ENCODE data around the gene DGKZ. TPM values are rescaled to one million over a fixed set of nuclear protein-coding genes. Genes with fewer than 3 reads are reported as not detected.

DGKZ gene
- polyA plus RNA-seq, 4 donors, result 31.1 to 41.5 (median 36.7) TPM

GRCh38 chr11:46379482-46380293, 32.4 kb downstream of the DGKZ start:
- DNase-seq (ENCODE audit: low read depth in 4 of 4, low spot score in 3 of 4), result peak in 1 of 4 donors; percentile 69

- DNase-seq (ENCODE audit: low read depth in 4 of 4, low spot score in 3 of 4), result no peak
These were observed 33.2 kb downstream of the DGKZ start for GRCh38 chr11:46380340-46381047.

- no peak for DNase-seq (ENCODE audit: low read depth in 4 of 4, low spot score in 3 of 4)
These were observed 34.0 kb downstream of the DGKZ start, which contains the start of gene MDK for GRCh38 chr11:46381048-46381818. Gene MDK, plus strand, starts transcription at chr11:46381669. Its CDS starts 389 bp downstream, at chr11:46382058.

DNA sequence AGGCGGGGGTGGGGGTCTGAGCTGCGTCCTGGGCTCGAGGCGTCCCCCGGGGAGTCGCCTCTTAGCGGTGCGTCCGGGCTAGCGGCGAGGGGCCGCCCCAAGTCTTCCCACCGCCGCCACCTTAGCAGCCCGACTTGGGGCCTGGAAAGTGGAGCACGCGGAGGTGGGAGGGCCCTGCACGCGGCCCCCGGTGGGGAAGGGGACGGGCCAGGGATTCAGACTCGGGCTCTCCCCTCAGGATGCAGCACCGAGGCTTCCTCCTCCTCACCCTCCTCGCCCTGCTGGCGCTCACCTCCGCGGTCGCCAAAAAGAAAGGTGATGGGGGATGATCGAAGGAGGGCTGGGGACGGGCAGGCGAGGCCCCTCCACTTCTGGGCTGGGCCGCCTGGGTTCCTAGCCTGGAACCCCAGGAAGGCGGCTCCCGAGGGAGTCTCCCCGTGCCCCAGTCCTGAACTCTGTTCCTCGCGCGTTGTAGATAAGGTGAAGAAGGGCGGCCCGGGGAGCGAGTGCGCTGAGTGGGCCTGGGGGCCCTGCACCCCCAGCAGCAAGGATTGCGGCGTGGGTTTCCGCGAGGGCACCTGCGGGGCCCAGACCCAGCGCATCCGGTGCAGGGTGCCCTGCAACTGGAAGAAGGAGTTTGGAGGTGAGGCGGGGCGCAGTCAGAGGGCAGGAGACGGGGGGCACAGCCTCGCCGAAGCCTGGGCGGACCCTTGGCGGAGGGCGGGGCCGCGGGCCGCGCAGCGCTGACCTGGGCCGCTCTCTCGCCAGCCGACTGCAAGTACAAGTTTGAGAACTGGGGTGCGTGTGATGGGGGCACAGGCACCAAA, 34.8 kb downstream of the DGKZ start:
- DNase-seq (ENCODE audit: low read depth in 4 of 4, low spot score in 3 of 4), result no peak

GRCh38 chr11:46382646-46383403, 35.6 kb downstream of the DGKZ start:
- no peak for DNase-seq (ENCODE audit: low read depth in 4 of 4, low spot score in 3 of 4)

GRCh38 chr11:46383404-46383758, 36.1 kb downstream of the DGKZ start:
- DNase-seq (ENCODE audit: low read depth in 4 of 4, low spot score in 3 of 4), result no peak

DNA sequence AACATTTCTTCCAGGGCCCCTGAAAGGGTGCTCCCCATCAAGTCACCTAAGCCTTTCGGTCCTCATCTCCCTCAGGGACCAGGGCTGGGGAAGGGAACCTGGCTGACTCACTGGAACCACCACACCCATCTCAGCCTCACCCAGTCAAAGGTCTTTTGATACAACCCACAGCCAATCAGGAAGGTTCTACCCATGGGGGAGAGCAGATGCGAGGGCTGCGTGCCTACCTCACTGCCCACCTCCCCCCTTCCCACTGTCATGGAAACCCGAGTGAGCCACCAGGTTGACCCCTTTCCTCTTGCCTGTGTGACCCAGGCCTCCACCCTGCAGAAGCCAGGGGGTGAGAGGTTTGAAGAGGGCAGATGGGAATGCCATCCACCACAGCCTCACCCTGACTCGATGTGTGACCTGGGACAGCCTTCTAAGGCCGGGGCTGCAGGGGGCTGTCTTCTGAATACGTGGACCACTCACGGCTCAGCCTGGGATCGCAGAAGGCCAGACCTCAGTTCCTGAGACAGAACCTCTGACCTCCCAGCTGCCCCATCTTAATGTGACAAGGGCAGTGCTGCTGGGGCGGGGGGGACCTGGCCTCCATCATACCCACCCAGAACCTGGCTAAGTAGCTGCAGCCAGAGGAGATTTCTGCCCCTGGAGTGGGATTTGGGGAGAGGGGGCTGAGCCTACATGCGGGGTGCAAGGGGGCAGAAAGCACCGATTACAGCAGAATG, 36.9 kb downstream of the DGKZ start:
- no peak for DNase-seq (ENCODE audit: low read depth in 4 of 4, low spot score in 3 of 4)

GRCh38 chr11:46385169-46386004, 38.1 kb downstream of the DGKZ start:
- DNase-seq (ENCODE audit: low read depth in 4 of 4, low spot score in 3 of 4), result no peak

- no peak for DNase-seq (ENCODE audit: low read depth in 4 of 4, low spot score in 3 of 4)
These were observed 38.8 kb downstream of the DGKZ start for GRCh38 chr11:46386005-46386578.

GRCh38 chr11:46386674-46387073, 39.4 kb downstream of the DGKZ start:
- no peak for DNase-seq (ENCODE audit: low read depth in 4 of 4, low spot score in 3 of 4)

DNA sequence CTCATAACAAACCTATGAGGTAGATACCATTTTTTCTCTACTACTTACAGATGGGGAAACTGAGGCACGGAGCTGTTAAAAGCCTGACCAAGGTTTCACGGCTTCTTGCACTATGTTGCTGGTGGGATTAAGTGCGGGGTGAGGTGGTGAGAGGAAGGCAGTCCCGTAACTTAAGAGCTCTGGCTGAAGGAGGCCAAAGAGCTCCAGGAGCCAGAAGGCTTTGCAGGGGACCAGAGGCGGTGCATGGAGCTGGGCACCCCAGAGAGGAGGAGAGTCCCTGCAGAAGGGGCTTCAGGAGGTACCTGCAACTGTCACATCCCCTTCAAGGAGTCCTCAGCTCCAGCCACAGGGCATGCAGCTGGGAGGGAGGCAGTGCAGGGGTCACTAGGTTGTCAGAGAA, 40.2 kb downstream of the DGKZ start:
- no peak for DNase-seq (ENCODE audit: low read depth in 4 of 4, low spot score in 3 of 4)

DNA sequence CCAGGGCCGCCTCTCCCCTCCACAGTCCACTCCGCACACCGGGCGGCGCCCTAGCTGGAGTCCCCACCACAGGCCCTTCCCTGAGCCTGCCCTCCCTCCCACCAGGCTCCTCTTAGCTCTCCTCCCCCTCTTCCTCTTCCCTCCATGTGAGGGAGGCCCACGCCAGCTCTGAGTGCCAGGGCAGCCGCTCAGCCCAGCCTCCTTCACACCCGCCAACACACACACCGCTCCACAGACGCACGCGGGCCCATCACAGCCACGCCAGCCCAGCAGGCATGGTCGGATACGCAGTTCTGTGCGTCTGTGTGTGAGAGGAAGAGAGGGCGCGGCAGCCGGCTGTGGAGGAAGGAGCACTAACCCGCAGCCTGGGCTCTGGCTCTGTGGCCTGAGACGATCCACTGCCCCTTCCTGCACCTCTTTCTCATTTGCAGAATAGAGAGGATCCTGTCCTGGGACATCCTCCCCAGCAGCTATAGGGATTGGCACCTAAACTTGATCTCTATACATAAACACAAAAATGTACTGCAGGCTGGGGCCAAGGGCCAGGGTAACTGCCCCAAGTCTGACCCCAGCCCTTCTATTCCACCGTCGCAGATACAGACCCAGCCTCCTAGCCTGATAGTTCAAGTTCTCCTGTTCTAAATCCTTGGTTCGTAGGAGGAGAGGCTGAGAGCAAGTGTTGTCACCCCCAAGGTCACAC, 40.8 kb downstream of the DGKZ start:
- DNase-seq (ENCODE audit: low read depth in 4 of 4, low spot score in 3 of 4), result no peak

GRCh38 chr11:46388619-46389449, 41.6 kb downstream of the DGKZ start:
- DNase-seq (ENCODE audit: low read depth in 4 of 4, low spot score in 3 of 4), result no peak

GRCh38 chr11:46389450-46390330, 42.4 kb downstream of the DGKZ start:
- DNase-seq (ENCODE audit: low read depth in 4 of 4, low spot score in 3 of 4), result no peak
